Astrocyte (in vitro differentiated cells and primary cell): Measurements from ENCODE around the gene MKNK2. TPM values are rescaled to one million over a fixed set of nuclear protein-coding genes. Genes with fewer than 3 reads are reported as not detected.

Experiments
- DNase-seq: peaks from one replicate; pipeline ENCODE4 v3.0.0-alpha.2; 2010; ENCODE audit warnings: low read depth
- FAIRE-seq: peaks from 2 replicates; lab custom pipeline; 2011; peaks lifted over from hg19 to GRCh38; lab: Jason Lieb, UNC
- H2AFZ ChIP-seq: 2 replicates; pipeline ENCODE4 v1.6.0; 2012; ENCODE audit warnings: low read depth, low read length, inconsistent platforms
- H3K27ac ChIP-seq: 2 replicates; pipeline ENCODE4 v1.5.1; 2011; ENCODE audit warnings: low read depth, low read length, inconsistent platforms
- H3K27me3 ChIP-seq: 2 replicates; pipeline ENCODE4 v1.6.0; 2011; ENCODE audit warnings: low read length, inconsistent platforms; ENCODE audit not compliant: insufficient read depth
- H3K36me3 ChIP-seq: 2 replicates; pipeline ENCODE4 v1.5.1; 2011; ENCODE audit warnings: low read length, inconsistent platforms; ENCODE audit not compliant: insufficient read depth
- H3K4me1 ChIP-seq: 2 replicates; pipeline ENCODE4 v1.5.1; 2011; ENCODE audit warnings: low read length, inconsistent platforms; ENCODE audit not compliant: insufficient read depth
- H3K4me2 ChIP-seq: 2 replicates; pipeline ENCODE4 v1.6.0; 2012; ENCODE audit warnings: low read length, inconsistent platforms
- H3K4me3 ChIP-seq: 2 replicates; pipeline ENCODE4 v1.5.1; 2011; ENCODE audit warnings: low read depth, mild to moderate bottlenecking, low read length, inconsistent platforms; ENCODE audit not compliant: insufficient read depth
- H3K79me2 ChIP-seq: 2 replicates; pipeline ENCODE4 v1.6.0; 2012; ENCODE audit warnings: mild to moderate bottlenecking, low read length, inconsistent platforms; ENCODE audit not compliant: insufficient read depth
- H3K9ac ChIP-seq: 2 replicates; pipeline ENCODE4 v1.6.0; 2012; ENCODE audit warnings: mild to moderate bottlenecking, low read length, inconsistent platforms
- H3K9me3 ChIP-seq: 2 replicates; pipeline ENCODE4 v1.5.1; 2012; ENCODE audit warnings: low read depth, mild to moderate bottlenecking, low read length, inconsistent platforms; ENCODE audit not compliant: insufficient read depth
- H4K20me1 ChIP-seq: 2 replicates; pipeline ENCODE4 v1.6.0; 2012; ENCODE audit warnings: low read length, inconsistent platforms; ENCODE audit not compliant: insufficient read depth
- H3K27ac Mint-ChIP-seq: one replicate; pipeline ENCODE4 v1.8.0; 2021; ENCODE audit warnings: mild to moderate bottlenecking, mixed read lengths; ENCODE audit not compliant: unreplicated experiment
- H3K27me3 Mint-ChIP-seq: one replicate; pipeline ENCODE4 v1.8.0; 2021; ENCODE audit warnings: low read depth, mixed read lengths; ENCODE audit not compliant: unreplicated experiment
- H3K36me3 Mint-ChIP-seq: one replicate; pipeline ENCODE4 v1.8.0; 2021; ENCODE audit warnings: low read depth, mixed read lengths; ENCODE audit not compliant: unreplicated experiment
- H3K4me1 Mint-ChIP-seq: one replicate; pipeline ENCODE4 v1.8.0; 2021; ENCODE audit warnings: low read depth, mixed read lengths; ENCODE audit not compliant: unreplicated experiment
- H3K4me3 Mint-ChIP-seq: one replicate; pipeline ENCODE4 v1.8.0; 2021; ENCODE audit warnings: mild to moderate bottlenecking, moderate library complexity, mixed read lengths; ENCODE audit not compliant: unreplicated experiment
- H3K9me3 Mint-ChIP-seq: one replicate; pipeline ENCODE4 v1.8.0; 2021; ENCODE audit warnings: mild to moderate bottlenecking, mixed read lengths; ENCODE audit not compliant: unreplicated experiment
- EZH2 ChIP-seq: IDR thresholded peaks from 2 replicates; pipeline ENCODE4 v1.6.1; 2012; ENCODE audit warnings: mild to moderate bottlenecking, low read length, inconsistent platforms; ENCODE audit not compliant: insufficient read depth
- total RNA-seq: library from RNA; stranded (reverse); gene quantifications from 2 replicates; pipeline ENCODE4 v1.2.1, GENCODE V29; 2021
- TF ChIP-seq, protein P1 (sequence below): IDR thresholded peaks from 2 replicates; pipeline ENCODE4 v1.5.1; 2011; ENCODE audit warnings: low read depth, mild to moderate bottlenecking, inconsistent platforms, low read length, moderate library complexity; ENCODE audit not compliant: insufficient read depth

Gene MKNK2
- total RNA-seq, 1 donor from 2014 or later, result 146 TPM

DNA sequence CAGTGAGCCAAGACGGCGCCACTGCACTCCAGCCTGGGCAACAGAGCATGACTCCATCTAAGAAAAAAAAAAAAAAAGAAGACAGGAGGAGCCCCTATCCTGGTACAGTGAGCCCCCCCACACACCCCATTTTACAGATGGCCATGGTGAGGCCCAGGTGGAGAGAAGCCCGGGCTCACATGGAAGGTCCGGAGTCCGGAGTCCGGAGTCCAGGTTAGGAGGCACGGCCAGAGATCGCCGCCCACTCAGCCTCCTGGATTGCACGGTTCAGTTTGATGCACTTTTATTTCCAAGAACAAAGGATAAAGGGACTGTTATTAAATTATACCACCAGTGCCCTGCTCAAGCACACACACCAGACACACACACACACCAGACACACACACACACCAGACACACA, 24.3 kb downstream of the MKNK2 start:
- no peak overlapping the region for H3K9ac ChIP-seq
- no peak overlapping the region for H2AFZ ChIP-seq
- TF ChIP-seq, protein P1, sequence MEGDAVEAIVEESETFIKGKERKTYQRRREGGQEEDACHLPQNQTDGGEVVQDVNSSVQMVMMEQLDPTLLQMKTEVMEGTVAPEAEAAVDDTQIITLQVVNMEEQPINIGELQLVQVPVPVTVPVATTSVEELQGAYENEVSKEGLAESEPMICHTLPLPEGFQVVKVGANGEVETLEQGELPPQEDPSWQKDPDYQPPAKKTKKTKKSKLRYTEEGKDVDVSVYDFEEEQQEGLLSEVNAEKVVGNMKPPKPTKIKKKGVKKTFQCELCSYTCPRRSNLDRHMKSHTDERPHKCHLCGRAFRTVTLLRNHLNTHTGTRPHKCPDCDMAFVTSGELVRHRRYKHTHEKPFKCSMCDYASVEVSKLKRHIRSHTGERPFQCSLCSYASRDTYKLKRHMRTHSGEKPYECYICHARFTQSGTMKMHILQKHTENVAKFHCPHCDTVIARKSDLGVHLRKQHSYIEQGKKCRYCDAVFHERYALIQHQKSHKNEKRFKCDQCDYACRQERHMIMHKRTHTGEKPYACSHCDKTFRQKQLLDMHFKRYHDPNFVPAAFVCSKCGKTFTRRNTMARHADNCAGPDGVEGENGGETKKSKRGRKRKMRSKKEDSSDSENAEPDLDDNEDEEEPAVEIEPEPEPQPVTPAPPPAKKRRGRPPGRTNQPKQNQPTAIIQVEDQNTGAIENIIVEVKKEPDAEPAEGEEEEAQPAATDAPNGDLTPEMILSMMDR, result no peak
- TF ChIP-seq EZH2, result no peak
- H3K4me1 ChIP-seq, result peaks cover 6% of the 10 kb centered on the region
- H3K36me3 ChIP-seq, result no peaks in the 10 kb centered on the region
- no peak overlapping the region for H3K4me2 ChIP-seq
- H3K9me3 ChIP-seq, result no peaks in the 10 kb centered on the region
- H3K27me3 ChIP-seq, result peaks cover 4% of the 10 kb centered on the region
- H3K4me3 ChIP-seq, result no peak overlapping the region
- Mint-ChIP-seq H3K27me3 (peaks cover 3% of the 10 kb centered on the region), H3K4me3 (no peak overlapping the region), H3K4me1 (peaks cover 2% of the 10 kb centered on the region), H3K36me3 (no peaks in the 10 kb centered on the region), H3K9me3 (peaks cover 3% of the 10 kb centered on the region), H3K27ac (no peak overlapping the region)
- no peaks in the 10 kb centered on the region for H4K20me1 ChIP-seq
- no peak overlapping the region for H3K27ac ChIP-seq
- H3K79me2 ChIP-seq, result no peaks in the 10 kb centered on the region
- DNase-seq (no peak), FAIRE-seq (no peak)

DNA sequence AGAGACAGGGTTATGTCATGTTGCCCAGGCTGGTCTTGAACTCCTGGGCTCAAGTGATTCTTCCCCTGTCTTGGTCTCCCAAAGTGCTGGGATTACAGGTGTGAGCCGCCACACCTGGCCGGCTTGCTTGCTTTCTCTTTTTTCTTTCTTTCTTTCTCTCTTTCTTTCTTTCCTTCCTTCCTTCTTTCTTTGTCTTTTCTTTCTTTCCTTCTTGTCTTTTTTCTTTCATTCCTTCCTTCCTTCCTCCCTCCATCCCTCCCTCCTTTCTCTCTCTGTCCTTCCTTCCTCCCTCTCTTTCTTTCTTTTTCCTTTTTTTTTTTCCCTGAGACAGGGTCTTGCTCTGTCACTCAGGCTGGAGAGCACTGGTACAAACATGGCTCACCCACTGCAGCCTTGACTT, 28.8 kb downstream of the MKNK2 start:
- peaks cover 8% of the 10 kb centered on the region for H3K27me3 ChIP-seq
- no peak overlapping the region for H3K4me3 ChIP-seq
- H3K79me2 ChIP-seq, result no peaks in the 10 kb centered on the region
- DNase-seq, result no peak
- H3K27ac Mint-ChIP-seq, result no peak overlapping the region
- H4K20me1 ChIP-seq, result no peaks in the 10 kb centered on the region
- H3K4me2 ChIP-seq, result no peak overlapping the region
- no peaks in the 10 kb centered on the region for H3K36me3 ChIP-seq
- H3K9ac ChIP-seq, result no peak overlapping the region
- H3K27me3 Mint-ChIP-seq, result peaks cover 3% of the 10 kb centered on the region
- peaks cover 3% of the 10 kb centered on the region for H3K9me3 Mint-ChIP-seq
- H3K4me3 Mint-ChIP-seq, result no peak overlapping the region
- H3K4me1 Mint-ChIP-seq, result no peaks in the 10 kb centered on the region
- no peaks in the 10 kb centered on the region for H3K9me3 ChIP-seq
- no peak overlapping the region for H3K27ac ChIP-seq
- no peak for FAIRE-seq
- TF ChIP-seq, protein P1, result no peak
- TF ChIP-seq EZH2, result no peak
- H3K4me1 ChIP-seq, result no peaks in the 10 kb centered on the region
- H2AFZ ChIP-seq, result no peak overlapping the region
- no peaks in the 10 kb centered on the region for H3K36me3 Mint-ChIP-seq

DNA sequence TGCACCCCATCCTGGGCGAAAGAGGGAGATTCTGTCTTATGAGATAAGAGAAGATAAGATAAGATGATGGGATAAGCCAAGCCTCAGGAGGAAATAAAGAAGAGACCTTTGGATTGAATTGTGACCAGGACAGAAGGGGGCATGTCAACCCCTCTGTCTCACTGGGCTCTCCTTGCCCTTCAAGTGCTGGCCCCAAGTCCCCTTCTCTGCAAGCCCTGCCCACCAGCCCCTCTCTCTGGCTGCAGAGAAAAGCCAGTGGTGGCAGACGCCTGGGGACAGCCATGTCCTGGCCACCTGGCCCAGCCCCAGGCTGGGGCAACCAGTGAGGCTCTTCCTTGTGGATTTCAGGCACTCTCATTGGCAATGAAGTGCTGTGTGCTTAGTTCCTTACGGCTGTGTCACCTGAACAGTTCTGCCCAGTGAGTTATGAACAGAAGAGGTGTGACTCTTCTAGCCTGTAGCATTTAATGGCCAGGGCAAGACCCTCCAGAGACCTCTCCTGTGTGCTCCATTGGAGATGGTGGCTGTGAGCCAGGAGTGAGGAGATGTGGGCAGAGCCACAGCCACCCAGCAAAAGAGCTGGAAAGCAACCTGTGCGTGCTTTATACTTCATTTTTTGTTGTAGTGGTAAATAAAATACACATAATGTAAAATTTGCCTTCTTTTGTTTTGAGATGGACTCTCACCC, 29.4 kb downstream of the MKNK2 start:
- Histone ChIP-seq H3K9ac (no peak overlapping the region), H3K27ac (no peak overlapping the region), H4K20me1 (no peaks in the 10 kb centered on the region), H3K36me3 (no peaks in the 10 kb centered on the region), H3K4me2 (no peak overlapping the region), H3K4me3 (no peak overlapping the region), H3K4me1 (no peaks in the 10 kb centered on the region), H3K27me3 (peaks cover 8% of the 10 kb centered on the region), H2AFZ (no peak overlapping the region), H3K9me3 (no peaks in the 10 kb centered on the region), H3K79me2 (no peaks in the 10 kb centered on the region)
- no peak for FAIRE-seq
- no peak overlapping the region for H3K4me3 Mint-ChIP-seq
- peaks cover 3% of the 10 kb centered on the region for H3K27me3 Mint-ChIP-seq
- H3K27ac Mint-ChIP-seq, result no peak overlapping the region
- no peak for DNase-seq
- no peaks in the 10 kb centered on the region for H3K4me1 Mint-ChIP-seq
- TF ChIP-seq, protein P1, result no peak
- no peak for TF ChIP-seq EZH2
- peaks cover 3% of the 10 kb centered on the region for H3K9me3 Mint-ChIP-seq
- H3K36me3 Mint-ChIP-seq, result no peaks in the 10 kb centered on the region
